MCF 10A (cell line): ENCODE results near the gene EFEMP2. TPM values are rescaled to one million over a fixed set of nuclear protein-coding genes. Genes with fewer than 3 reads are reported as not detected.

Experiments
- BruUV-seq: library from RNA; stranded (reverse); fragments of 400-500 nt; replicated peaks from 2 replicates; lab custom pipeline; 2021; lab: Mats Ljungman, UMichigan
- CTCF ChIA-PET: fragments of 300-600 bp; sonication (Branson Sonifier 250); formaldehyde crosslinking; extraction: SDS; loops from one replicate; lab custom pipeline; 2021; ENCODE audit warnings: antibody characterized with exemption, inconsistent platforms; lab: Yijun Ruan, JAX
- POLR2A ChIA-PET: fragments of 300-600, 350-650 bp; sonication (Branson Sonifier 250); formaldehyde crosslinking; extraction: SDS; loops from one replicate; lab custom pipeline; 2020; ENCODE audit warnings: antibody characterized with exemption, inconsistent platforms; lab: Yijun Ruan, JAX
- DNase-seq: peaks from one replicate; pipeline ENCODE4 v3.0.0-alpha.2; 2018; ENCODE audit not compliant: unreplicated experiment
- H3K27ac Mint-ChIP-seq: one replicate; pipeline ENCODE4 v1.8.0; 2022; ENCODE audit warnings: mild to moderate bottlenecking, low read depth, mixed read lengths; ENCODE audit not compliant: unreplicated experiment
- H3K27me3 Mint-ChIP-seq: one replicate; pipeline ENCODE4 v1.8.0; 2022; ENCODE audit warnings: mixed read lengths; ENCODE audit not compliant: insufficient read depth, unreplicated experiment
- H3K36me3 Mint-ChIP-seq: one replicate; pipeline ENCODE4 v1.8.0; 2022; ENCODE audit warnings: mild to moderate bottlenecking, moderate library complexity, mixed read lengths; ENCODE audit not compliant: insufficient read depth, unreplicated experiment
- H3K4me1 Mint-ChIP-seq: one replicate; pipeline ENCODE4 v1.8.0; 2022; ENCODE audit warnings: mixed read lengths; ENCODE audit not compliant: insufficient read depth, unreplicated experiment
- H3K4me3 Mint-ChIP-seq: one replicate; pipeline ENCODE4 v1.8.0; 2022; ENCODE audit warnings: mild to moderate bottlenecking, moderate library complexity, mixed read lengths; ENCODE audit not compliant: unreplicated experiment
- H3K9me3 Mint-ChIP-seq: one replicate; pipeline ENCODE4 v1.8.0; 2022; ENCODE audit warnings: mixed read lengths; ENCODE audit not compliant: unreplicated experiment
- intact Hi-C: fragments of 100-400 bp; cut with micrococcal nuclease; formaldehyde crosslinking; loops from 2 replicates; pipeline ENCODE4 v1.14.1; 2022
- total RNA-seq: library from RNA; stranded (reverse); gene quantifications from 2 replicates; pipeline ENCODE4 v1.2.3, GENCODE V29; 2022
- TF ChIP-seq, protein P1 (sequence below): fragments of 200-600 bp; IDR thresholded peaks from one replicate; pipeline ENCODE4 v1.8.0; 2022; ENCODE audit warnings: antibody characterized with exemption, mild to moderate bottlenecking; ENCODE audit not compliant: unreplicated experiment

Gene EFEMP2
- total RNA-seq, 1 experiment from 2014 or later = 2.4 TPM

- no peaks in the 10 kb centered on the region for H3K9me3 Mint-ChIP-seq
- H3K36me3 Mint-ChIP-seq = no peaks in the 10 kb centered on the region
- no peaks in the 10 kb centered on the region for H3K27me3 Mint-ChIP-seq
- peak; percentile 90 for DNase-seq
- TF ChIP-seq, protein P1, sequence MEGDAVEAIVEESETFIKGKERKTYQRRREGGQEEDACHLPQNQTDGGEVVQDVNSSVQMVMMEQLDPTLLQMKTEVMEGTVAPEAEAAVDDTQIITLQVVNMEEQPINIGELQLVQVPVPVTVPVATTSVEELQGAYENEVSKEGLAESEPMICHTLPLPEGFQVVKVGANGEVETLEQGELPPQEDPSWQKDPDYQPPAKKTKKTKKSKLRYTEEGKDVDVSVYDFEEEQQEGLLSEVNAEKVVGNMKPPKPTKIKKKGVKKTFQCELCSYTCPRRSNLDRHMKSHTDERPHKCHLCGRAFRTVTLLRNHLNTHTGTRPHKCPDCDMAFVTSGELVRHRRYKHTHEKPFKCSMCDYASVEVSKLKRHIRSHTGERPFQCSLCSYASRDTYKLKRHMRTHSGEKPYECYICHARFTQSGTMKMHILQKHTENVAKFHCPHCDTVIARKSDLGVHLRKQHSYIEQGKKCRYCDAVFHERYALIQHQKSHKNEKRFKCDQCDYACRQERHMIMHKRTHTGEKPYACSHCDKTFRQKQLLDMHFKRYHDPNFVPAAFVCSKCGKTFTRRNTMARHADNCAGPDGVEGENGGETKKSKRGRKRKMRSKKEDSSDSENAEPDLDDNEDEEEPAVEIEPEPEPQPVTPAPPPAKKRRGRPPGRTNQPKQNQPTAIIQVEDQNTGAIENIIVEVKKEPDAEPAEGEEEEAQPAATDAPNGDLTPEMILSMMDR = peak; percentile 27
- ChIA-PET CTCF (interaction anchor here (0.7 to 2.3 kb wide), 10 partner anchors 11 to 274 kb away, joined by 3 to 10 read pairs (median 6); partner anchors contain the start of genes CCDC85B, FIBP and FOSL1), POLR2A (interaction anchor here (0.5 to 8.0 kb wide), 6 partner anchors 11 to 50 kb away, joined by 3 to 122 read pairs (median 4); partner anchors contain the start of genes CCDC85B, FIBP and FOSL1)
- peaks cover 33% of the 10 kb centered on the region for H3K4me1 Mint-ChIP-seq
- H3K4me3 Mint-ChIP-seq = no peak overlapping the region
- BruUV-seq = no TSS peak
- no peak overlapping the region for H3K27ac Mint-ChIP-seq
- intact Hi-C loops = loop anchor here (1.0 kb wide), 1 partner anchor 21 kb away; no protein-coding TSS in a partner anchor
These were observed 39.3 kb upstream of the EFEMP2 start for GRCh38 chr11:65911682-65912568.

- ChIA-PET CTCF (no interaction called here), POLR2A (interaction anchor here (0.6 kb wide), 1 partner anchor 408 kb away, joined by 3 read pairs; no protein-coding TSS in a partner anchor)
- Mint-ChIP-seq H3K4me3 (no peak overlapping the region), H3K9me3 (no peaks in the 10 kb centered on the region), H3K4me1 (peaks cover 26% of the 10 kb centered on the region), H3K27me3 (no peaks in the 10 kb centered on the region), H3K27ac (no peak overlapping the region), H3K36me3 (no peaks in the 10 kb centered on the region)
- BruUV-seq = no TSS peak
- TF ChIP-seq, protein P1 = no peak
- intact Hi-C loops = no loop called here
- DNase-seq = no peak
These were observed 35.3 kb upstream of the EFEMP2 start for GRCh38 chr11:65907878-65908277.

GRCh38 chr11:65906602-65907001 lies 34.0 kb upstream of the EFEMP2 start:
- Mint-ChIP-seq H3K27ac (no peak overlapping the region), H3K4me1 (peaks cover 36% of the 10 kb centered on the region), H3K27me3 (no peaks in the 10 kb centered on the region), H3K36me3 (no peaks in the 10 kb centered on the region), H3K4me3 (no peak overlapping the region), H3K9me3 (no peaks in the 10 kb centered on the region)
- BruUV-seq = no TSS peak
- CTCF ChIA-PET = interaction anchor here (1.1 kb wide), 1 partner anchor 22 kb away, joined by 3 read pairs; no protein-coding TSS in a partner anchor
- TF ChIP-seq, protein P1 = no peak
- intact Hi-C loops = no loop called here
- DNase-seq = no peak
- POLR2A ChIA-PET = interaction anchor here (1.1 to 2.0 kb wide), 4 partner anchors 9 to 17 kb away, joined by 5 to 7 read pairs (median 6); partner anchors contain the start of genes C11orf68 and CCDC85B

DNA sequence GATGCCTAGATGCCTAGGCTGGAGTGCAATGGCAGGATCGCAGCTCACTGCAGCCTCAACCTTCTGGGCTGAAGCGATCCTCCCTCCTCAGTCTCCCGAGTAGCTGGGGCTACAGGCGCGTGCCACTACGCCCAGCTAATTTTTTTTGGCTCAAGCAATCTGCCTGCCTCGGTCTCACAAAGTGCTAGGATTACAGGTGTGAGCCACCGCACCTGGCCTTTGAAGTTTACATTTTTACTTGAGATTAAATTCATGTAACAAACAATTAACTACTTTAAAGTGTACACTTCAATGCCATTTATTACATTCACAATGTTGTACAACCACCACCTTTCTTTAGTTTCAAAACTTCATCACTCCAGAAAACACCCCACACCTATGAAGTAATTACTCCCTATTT lies 31.1 kb upstream of the EFEMP2 start:
- intact Hi-C loops = no loop called here
- CTCF ChIA-PET = interaction anchor here (0.6 to 0.7 kb wide), 3 partner anchors 15 to 47 kb away, joined by 3 read pairs; no protein-coding TSS in a partner anchor
- no peaks in the 10 kb centered on the region for H3K9me3 Mint-ChIP-seq

More for the DNA sequence above, 31.1 kb upstream of the EFEMP2 start:
- POLR2A ChIA-PET = interaction anchor here (1.2 kb wide), 1 partner anchor 12 kb away, joined by 3 read pairs; no protein-coding TSS in a partner anchor
- no TSS peak for BruUV-seq
- Mint-ChIP-seq H3K4me1 (peaks cover 38% of the 10 kb centered on the region), H3K27me3 (no peaks in the 10 kb centered on the region), H3K36me3 (no peaks in the 10 kb centered on the region), H3K4me3 (no peak overlapping the region), H3K27ac (peak overlapping the region; percentile 21)
- TF ChIP-seq, protein P1 = no peak
- no peak for DNase-seq
